ENCODE measurements around the gene GABBR2. TPM values are rescaled to one million over a fixed set of nuclear protein-coding genes. Genes with fewer than 3 reads are reported as not detected.

The GABBR2 gene
- total RNA-seq, 1 donor from 2014 or later = 116 TPM

GRCh38 chr9:98462310-98462709 lies 246.4 kb downstream of the GABBR2 start:
- Mint-ChIP-seq H3K27ac (ENCODE audit: unreplicated experiment) (no peak overlapping the region), H3K27me3 (ENCODE audit: unreplicated experiment) (peaks cover 3% of the 10 kb centered on the region), H3K4me3 (ENCODE audit: unreplicated experiment) (no peak overlapping the region), H3K4me1 (ENCODE audit: low read depth, unreplicated experiment) (peaks cover 10% of the 10 kb centered on the region), H3K9me3 (ENCODE audit: unreplicated experiment) (peaks cover 29% of the 10 kb centered on the region), H3K36me3 (ENCODE audit: unreplicated experiment) (peaks cover 56% of the 10 kb centered on the region)
- DNase-seq = no peak
- no peak for TF ChIP-seq CTCF (IDR thresholded peaks at IDR 0.05; ENCODE audit: partially characterized antibody, unreplicated experiment)

GRCh38 chr9:98460704-98461103 lies 248.0 kb downstream of the GABBR2 start:
- no peak for DNase-seq
- peaks cover 10% of the 10 kb centered on the region for H3K4me1 Mint-ChIP-seq (ENCODE audit: low read depth, unreplicated experiment)
- TF ChIP-seq CTCF (IDR thresholded peaks at IDR 0.05; ENCODE audit: partially characterized antibody, unreplicated experiment) = no peak
- H3K27ac Mint-ChIP-seq (ENCODE audit: unreplicated experiment) = no peak overlapping the region
- no peak overlapping the region for H3K4me3 Mint-ChIP-seq (ENCODE audit: unreplicated experiment)
- H3K9me3 Mint-ChIP-seq (ENCODE audit: unreplicated experiment) = peaks cover 31% of the 10 kb centered on the region
- peaks cover 54% of the 10 kb centered on the region for H3K36me3 Mint-ChIP-seq (ENCODE audit: unreplicated experiment)
- H3K27me3 Mint-ChIP-seq (ENCODE audit: unreplicated experiment) = peaks cover 9% of the 10 kb centered on the region

- Mint-ChIP-seq H3K4me3 (ENCODE audit: unreplicated experiment) (no peak overlapping the region), H3K27ac (ENCODE audit: unreplicated experiment) (no peak overlapping the region), H3K4me1 (ENCODE audit: low read depth, unreplicated experiment) (peaks cover 6% of the 10 kb centered on the region), H3K36me3 (ENCODE audit: unreplicated experiment) (peaks cover 35% of the 10 kb centered on the region), H3K9me3 (ENCODE audit: unreplicated experiment) (peaks cover 25% of the 10 kb centered on the region), H3K27me3 (ENCODE audit: unreplicated experiment) (peaks cover 10% of the 10 kb centered on the region)
- DNase-seq = no peak
- TF ChIP-seq CTCF (IDR thresholded peaks at IDR 0.05; ENCODE audit: partially characterized antibody, unreplicated experiment) = no peak
These were observed 250.9 kb downstream of the GABBR2 start for GRCh38 chr9:98457726-98458370.

- Mint-ChIP-seq H3K9me3 (ENCODE audit: unreplicated experiment) (peaks cover 18% of the 10 kb centered on the region), H3K4me1 (ENCODE audit: low read depth, unreplicated experiment) (peaks cover 6% of the 10 kb centered on the region), H3K27me3 (ENCODE audit: unreplicated experiment) (peaks cover 10% of the 10 kb centered on the region), H3K36me3 (ENCODE audit: unreplicated experiment) (peaks cover 26% of the 10 kb centered on the region), H3K4me3 (ENCODE audit: unreplicated experiment) (no peak overlapping the region), H3K27ac (ENCODE audit: unreplicated experiment) (no peak overlapping the region)
- TF ChIP-seq CTCF (IDR thresholded peaks at IDR 0.05; ENCODE audit: partially characterized antibody, unreplicated experiment) = no peak
- DNase-seq = no peak
These were observed 252.6 kb downstream of the GABBR2 start for GRCh38 chr9:98456156-98456613.
